HG02763 (cell line): ENCODE results near the gene DIS3L2.

Experiments used
- ATAC-seq: cut with Tn5 transposase; IDR thresholded peaks from one replicate; pipeline ENCODE4 v1.9.1; 2021; ENCODE audit warnings: mild to moderate bottlenecking, moderate library complexity; ENCODE audit not compliant: unreplicated experiment

The DIS3L2 gene

GRCh38 chr2:231961349-231962166 is at the start of gene DIS3L2:
Gene DIS3L2, plus strand, starts transcription at chr2:231961713. Its CDS starts 53,215 bp downstream, at chr2:232014928.
- ATAC-seq = peak; percentile 89

GRCh38 chr2:231914077-231914690 is 47.3 kb upstream of the DIS3L2 start:
- ATAC-seq = no peak

- no peak for ATAC-seq
Measured at GRCh38 chr2:231917280-231918066, 44.0 kb upstream of the DIS3L2 start.

- no peak for ATAC-seq
Measured at GRCh38 chr2:231918501-231919330, 42.8 kb upstream of the DIS3L2 start.

GRCh38 chr2:231919341-231920035 is 42.0 kb upstream of the DIS3L2 start:
- ATAC-seq = no peak

GRCh38 chr2:231920366-231920765 is 41.1 kb upstream of the DIS3L2 start:
- ATAC-seq = no peak

GRCh38 chr2:231920795-231921194 is 40.7 kb upstream of the DIS3L2 start:
- no peak for ATAC-seq

GRCh38 chr2:231922311-231923009 is 39.1 kb upstream of the DIS3L2 start:
- no peak for ATAC-seq

- ATAC-seq = no peak
Measured at GRCh38 chr2:231923010-231923344, 38.5 kb upstream of the DIS3L2 start.

- ATAC-seq = no peak
Measured at GRCh38 chr2:231923951-231924888, 37.3 kb upstream of the DIS3L2 start.

GRCh38 chr2:231924889-231925275 is 36.6 kb upstream of the DIS3L2 start:
- ATAC-seq = no peak

- no peak for ATAC-seq
Measured at GRCh38 chr2:231925303-231926179, 36.0 kb upstream of the DIS3L2 start.

GRCh38 chr2:231926180-231926741 is 35.3 kb upstream of the DIS3L2 start, which contains the start of gene NPPC:
Gene NPPC, minus strand, starts transcription at chr2:231926396. Its CDS starts 147 bp downstream, at chr2:231926249.
- ATAC-seq = no peak

- no peak for ATAC-seq
Measured at GRCh38 chr2:231926761-231927565, 34.5 kb upstream of the DIS3L2 start.

GRCh38 chr2:231927566-231927890 is 34.0 kb upstream of the DIS3L2 start:
- no peak for ATAC-seq

- ATAC-seq = no peak
Measured at GRCh38 chr2:231928481-231928880, 33.0 kb upstream of the DIS3L2 start.
